Left hindlimb (tissue), 1 donor: ENCODE results near the gene HNRNPM.
"Not testable (repeated sequence)": the region's sequence is repeated elsewhere in the genome, so short reads cannot be mapped to it uniquely, and the experiment has no call there.

Source experiments
- DNase-seq: peaks from one replicate; pipeline ENCODE4 v3.0.0-alpha.2; 2018

Gene HNRNPM

GRCh38 chr19:8513687-8514504 is 69.1 kb downstream of the HNRNPM start, which contains the start of gene ZNF414:
TSS of gene ZNF414 (minus strand) at chr19:8514167. CDS start at chr19:8514046, 121 bp downstream.
- peak; percentile 96 for DNase-seq

GRCh38 chr19:8514505-8515009 is 69.8 kb downstream of the HNRNPM start:
- DNase-seq = not testable (repeated sequence)

- no peak for DNase-seq
Measured at GRCh38 chr19:8515317-8515716, 70.5 kb downstream of the HNRNPM start.

GRCh38 chr19:8517551-8518442 is 73.0 kb downstream of the HNRNPM start:
- no peak for DNase-seq

GRCh38 chr19:8518536-8518935 is 73.8 kb downstream of the HNRNPM start:
- no peak for DNase-seq

- DNase-seq = no peak
Measured at GRCh38 chr19:8519388-8519787, 74.6 kb downstream of the HNRNPM start.

- no peak for DNase-seq
Measured at GRCh38 chr19:8525401-8525684, 80.6 kb downstream of the HNRNPM start.

- peak; percentile 94 for DNase-seq
Measured at GRCh38 chr19:8526345-8527091, 81.7 kb downstream of the HNRNPM start.

GRCh38 chr19:8528500-8528899 is 83.7 kb downstream of the HNRNPM start:
- no peak for DNase-seq

- DNase-seq = no peak
Measured at GRCh38 chr19:8529369-8530006, 84.7 kb downstream of the HNRNPM start.

GRCh38 chr19:8530061-8530679 is 85.4 kb downstream of the HNRNPM start:
- no peak for DNase-seq

- DNase-seq = no peak
Measured at GRCh38 chr19:8531470-8531869, 86.7 kb downstream of the HNRNPM start.

- no peak for DNase-seq
Measured at GRCh38 chr19:8532225-8532624, 87.5 kb downstream of the HNRNPM start.

GRCh38 chr19:8536282-8536681 is 91.5 kb downstream of the HNRNPM start:
- DNase-seq = no peak

GRCh38 chr19:8537099-8537498 is 92.3 kb downstream of the HNRNPM start:
- no peak for DNase-seq
